HEK293 (cell line): ENCODE results near the gene IGFBP2.

Experiments
- CTCF ChIA-PET: fragments of 350-600 bp; formaldehyde crosslinking; extraction: SDS; loops from one replicate; lab custom pipeline; 2021; ENCODE audit warnings: antibody characterized with exemption; lab: Yijun Ruan, JAX
- POLR2A ChIA-PET: fragments of 300-600 bp; formaldehyde crosslinking; extraction: SDS; loops from one replicate; lab custom pipeline; 2020; ENCODE audit warnings: antibody characterized with exemption, inconsistent platforms; lab: Yijun Ruan, JAX
- H3K27ac ChIP-seq: fragments of 200-500 bp; sonication (Bioruptor generic); 2 replicates; pipeline ENCODE4 v1.5.1; 2014; ENCODE audit warnings: low read depth, low read length, control low read depth, inconsistent platforms; ENCODE audit errors: extremely low read depth
- H3K36me3 ChIP-seq, 2 experiments: fragments of 200-500 bp in 1 of 2; sonication (Bioruptor generic) in 1 of 2; 1 replicate in 1 of 2; 2 replicates in 1 of 2; pipeline ENCODE4 v1.5.1; 2014 to 2017; ENCODE audit warnings: inconsistent platforms in 2 of 2, low read length in 2 of 2; ENCODE audit not compliant: control insufficient read depth in 2 of 2, insufficient read depth in 1 of 2
- H3K4me1 ChIP-seq: fragments of 200-500 bp; sonication (Bioruptor generic); 2 replicates; pipeline ENCODE4 v1.5.1; 2014; ENCODE audit warnings: mild to moderate bottlenecking, low read length, inconsistent platforms; ENCODE audit not compliant: control insufficient read depth, insufficient read depth
- H3K4me3 ChIP-seq: 2 replicates; pipeline ENCODE4 v1.5.1; 2011; ENCODE audit warnings: low read depth, mild to moderate bottlenecking, control low read depth, low read length, moderate library complexity
- H3K9me3 ChIP-seq: fragments of 200-500 bp; sonication (Bioruptor generic); 2 replicates; pipeline ENCODE4 v1.5.1; 2014; ENCODE audit warnings: low read depth, low read length, inconsistent platforms; ENCODE audit not compliant: control insufficient read depth, insufficient read depth
- PRDM1 ChIP-seq: fragments of 450-650 bp; formaldehyde crosslinking; IDR thresholded peaks from 2 replicates; pipeline ENCODE4; 2016; ENCODE audit warnings: missing biosample characterization, missing genetic modification characterization
- SALL2 ChIP-seq: fragments of 450-650 bp; formaldehyde crosslinking; IDR thresholded peaks from 2 replicates; pipeline ENCODE4 v1.5.0; 2017; ENCODE audit warnings: missing biosample characterization, mild to moderate bottlenecking, missing genetic modification characterization, borderline replicate concordance
- ZBTB20 ChIP-seq: fragments of 450-650 bp; formaldehyde crosslinking; IDR thresholded peaks from 2 replicates; pipeline ENCODE4 v1.5.1; 2016; ENCODE audit warnings: missing biosample characterization, missing genetic modification characterization
- ZBTB8A ChIP-seq: fragments of 450-650 bp; formaldehyde crosslinking; IDR thresholded peaks from 2 replicates; pipeline ENCODE4 v1.5.1; 2016; ENCODE audit warnings: missing biosample characterization, missing genetic modification characterization
- ZFP3 ChIP-seq: fragments of 450-650 bp; formaldehyde crosslinking; IDR thresholded peaks from 2 replicates; pipeline ENCODE4 v1.5.1; 2016; ENCODE audit warnings: low read depth, missing biosample characterization, missing genetic modification characterization
- ZFP37 ChIP-seq: fragments of 450-650 bp; formaldehyde crosslinking; IDR thresholded peaks from 2 replicates; pipeline ENCODE4 v1.5.1; 2016; ENCODE audit warnings: missing biosample characterization, missing genetic modification characterization
- ZFP41 ChIP-seq: fragments of 450-650 bp; formaldehyde crosslinking; IDR thresholded peaks from 2 replicates; pipeline ENCODE4 v1.5.1; 2016; ENCODE audit warnings: missing biosample characterization, missing genetic modification characterization, borderline replicate concordance
- ZIC2 ChIP-seq: fragments of 450-650 bp; formaldehyde crosslinking; IDR thresholded peaks from 2 replicates; pipeline ENCODE4 v1.5.1; 2016; ENCODE audit warnings: missing biosample characterization, missing genetic modification characterization
- ZNF16 ChIP-seq: fragments of 450-650 bp; formaldehyde crosslinking; IDR thresholded peaks from 2 replicates; pipeline ENCODE4 v1.5.1; 2016; ENCODE audit warnings: low read depth, missing biosample characterization, missing genetic modification characterization
- ZNF184 ChIP-seq: fragments of 450-650 bp; IDR thresholded peaks from 2 replicates; pipeline ENCODE4 v1.5.1; 2018; ENCODE audit warnings: missing biosample characterization, mild to moderate bottlenecking, missing genetic modification characterization
- ZNF404 ChIP-seq: fragments of 450-650 bp; formaldehyde crosslinking; IDR thresholded peaks from 2 replicates; pipeline ENCODE4 v1.5.1; 2017; ENCODE audit warnings: missing biosample characterization, missing genetic modification characterization
- ZNF510 ChIP-seq: fragments of 450-650 bp; formaldehyde crosslinking; IDR thresholded peaks from 2 replicates; pipeline ENCODE4 v1.5.1; 2018; ENCODE audit warnings: mild to moderate bottlenecking, missing genetic modification characterization, missing biosample characterization; ENCODE audit not compliant: insufficient replicate concordance
- ZNF529 ChIP-seq: fragments of 450-650 bp; formaldehyde crosslinking; IDR thresholded peaks from 2 replicates; pipeline ENCODE4 v1.5.1; 2017; ENCODE audit warnings: missing genetic modification characterization, missing biosample characterization; ENCODE audit not compliant: insufficient replicate concordance
- ZNF664 ChIP-seq: fragments of 450-650 bp; formaldehyde crosslinking; IDR thresholded peaks from 2 replicates; pipeline ENCODE4 v1.5.1; 2016; ENCODE audit warnings: missing biosample characterization, missing genetic modification characterization
- ZNF776 ChIP-seq: fragments of 450-650 bp; formaldehyde crosslinking; IDR thresholded peaks from 2 replicates; pipeline ENCODE4 v1.5.0; 2017; ENCODE audit warnings: missing biosample characterization, missing genetic modification characterization, borderline replicate concordance
- TF ChIP-seq, protein P1 (sequence below): fragments of 450-650 bp; formaldehyde crosslinking; IDR thresholded peaks from 2 replicates; pipeline ENCODE4 v1.5.1; 2016; ENCODE audit warnings: missing biosample characterization, missing genetic modification characterization
- TF ChIP-seq, protein P2 (sequence below): fragments of 450-650 bp; formaldehyde crosslinking; IDR thresholded peaks from 2 replicates; pipeline ENCODE4 v1.5.1; 2016; ENCODE audit warnings: missing biosample characterization, missing genetic modification characterization, low read depth
- TF ChIP-seq, protein P3 (sequence below): fragments of 450-650 bp; formaldehyde crosslinking; IDR thresholded peaks from 2 replicates; pipeline ENCODE4 v1.5.1; 2016; ENCODE audit warnings: missing biosample characterization, missing genetic modification characterization

IGFBP2 gene

DNA sequence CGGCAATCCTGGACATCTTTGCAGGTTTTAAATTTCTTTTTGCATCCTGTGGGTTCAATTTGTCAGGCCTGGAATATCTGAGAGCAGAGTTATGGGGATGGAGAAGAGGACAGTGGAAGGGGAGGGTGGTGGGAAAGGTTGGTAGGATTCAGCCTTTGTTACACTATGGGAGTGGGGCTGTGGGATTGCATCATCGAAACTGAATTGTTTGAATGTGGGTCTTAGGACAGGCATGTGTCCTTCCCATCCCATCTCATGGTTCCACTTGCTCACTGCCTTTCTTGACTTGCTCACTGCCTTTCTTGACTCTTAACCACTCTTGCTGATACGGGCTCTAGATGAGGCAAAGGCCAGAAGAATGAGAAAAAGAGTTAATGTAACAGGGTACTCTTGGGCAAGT lies 12.9 kb downstream of the IGFBP2 start:
- ChIA-PET CTCF (interaction anchor here (0.5 to 2.1 kb wide), 2 partner anchors 128 to 355 kb away, joined by 3 to 14 read pairs; no protein-coding TSS in a partner anchor), POLR2A (no interaction called here)
- no peak for TF ChIP-seq ZNF16
- TF ChIP-seq, protein P1, sequence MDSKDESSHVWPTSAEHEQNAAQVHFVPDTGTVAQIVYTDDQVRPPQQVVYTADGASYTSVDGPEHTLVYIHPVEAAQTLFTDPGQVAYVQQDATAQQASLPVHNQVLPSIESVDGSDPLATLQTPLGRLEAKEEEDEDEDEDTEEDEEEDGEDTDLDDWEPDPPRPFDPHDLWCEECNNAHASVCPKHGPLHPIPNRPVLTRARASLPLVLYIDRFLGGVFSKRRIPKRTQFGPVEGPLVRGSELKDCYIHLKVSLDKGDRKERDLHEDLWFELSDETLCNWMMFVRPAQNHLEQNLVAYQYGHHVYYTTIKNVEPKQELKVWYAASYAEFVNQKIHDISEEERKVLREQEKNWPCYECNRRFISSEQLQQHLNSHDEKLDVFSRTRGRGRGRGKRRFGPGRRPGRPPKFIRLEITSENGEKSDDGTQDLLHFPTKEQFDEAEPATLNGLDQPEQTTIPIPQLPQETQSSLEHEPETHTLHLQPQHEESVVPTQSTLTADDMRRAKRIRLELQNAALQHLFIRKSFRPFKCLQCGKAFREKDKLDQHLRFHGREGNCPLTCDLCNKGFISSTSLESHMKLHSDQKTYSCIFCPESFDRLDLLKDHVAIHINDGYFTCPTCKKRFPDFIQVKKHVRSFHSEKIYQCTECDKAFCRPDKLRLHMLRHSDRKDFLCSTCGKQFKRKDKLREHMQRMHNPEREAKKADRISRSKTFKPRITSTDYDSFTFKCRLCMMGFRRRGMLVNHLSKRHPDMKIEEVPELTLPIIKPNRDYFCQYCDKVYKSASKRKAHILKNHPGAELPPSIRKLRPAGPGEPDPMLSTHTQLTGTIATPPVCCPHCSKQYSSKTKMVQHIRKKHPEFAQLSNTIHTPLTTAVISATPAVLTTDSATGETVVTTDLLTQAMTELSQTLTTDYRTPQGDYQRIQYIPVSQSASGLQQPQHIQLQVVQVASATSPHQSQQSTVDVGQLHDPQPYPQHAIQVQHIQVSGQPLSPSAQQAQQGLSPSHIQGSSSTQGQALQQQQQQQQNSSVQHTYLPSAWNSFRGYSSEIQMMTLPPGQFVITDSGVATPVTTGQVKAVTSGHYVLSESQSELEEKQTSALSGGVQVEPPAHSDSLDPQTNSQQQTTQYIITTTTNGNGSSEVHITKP (tag by site-specific recombination) = no peak
- no peak for TF ChIP-seq ZNF776 (tag by site-specific recombination)
- no peak for TF ChIP-seq ZFP37 (tag by site-specific recombination)
- no peaks in the 10 kb centered on the region for H3K4me1 ChIP-seq
- H3K27ac ChIP-seq = no peak overlapping the region
- H3K9me3 ChIP-seq = no peaks in the 10 kb centered on the region
- no peak overlapping the region for H3K4me3 ChIP-seq
- no peaks in the 10 kb centered on the region for H3K36me3 ChIP-seq

DNA sequence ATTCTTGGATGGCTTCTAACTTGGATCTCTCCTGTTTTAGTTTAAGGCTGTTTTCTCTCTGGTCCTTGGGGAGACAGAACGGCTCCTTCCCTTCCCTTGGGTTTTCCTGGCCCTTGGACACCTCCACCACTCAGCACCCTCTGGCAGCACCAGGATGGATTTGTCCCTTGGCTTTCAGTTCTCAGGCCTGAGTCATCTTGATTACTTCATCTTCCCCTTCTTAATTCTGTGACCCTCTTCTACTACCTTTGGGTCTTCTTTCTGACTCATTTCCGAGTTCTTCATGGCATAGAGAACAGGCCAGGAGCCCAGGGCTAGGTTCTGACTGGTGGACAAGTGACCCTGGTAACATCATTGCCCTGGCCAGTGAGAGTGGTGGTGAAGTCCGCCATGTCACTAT lies 14.9 kb downstream of the IGFBP2 start:
- no peak overlapping the region for H3K4me3 ChIP-seq
- CTCF ChIA-PET = interaction anchor here (2.1 kb wide), 1 partner anchor 130 kb away, joined by 14 read pairs; no protein-coding TSS in a partner anchor
- H3K27ac ChIP-seq = no peak overlapping the region
- no peaks in the 10 kb centered on the region for H3K4me1 ChIP-seq
- TF ChIP-seq, protein P1 (tag by site-specific recombination) = peak; percentile 74; the same call in 1 of the 2 replicates
- no peak for TF ChIP-seq ZNF664 (tag by site-specific recombination)
- H3K36me3 ChIP-seq = no peaks in the 10 kb centered on the region
- no peaks in the 10 kb centered on the region for H3K9me3 ChIP-seq
- POLR2A ChIA-PET = no interaction called here

DNA sequence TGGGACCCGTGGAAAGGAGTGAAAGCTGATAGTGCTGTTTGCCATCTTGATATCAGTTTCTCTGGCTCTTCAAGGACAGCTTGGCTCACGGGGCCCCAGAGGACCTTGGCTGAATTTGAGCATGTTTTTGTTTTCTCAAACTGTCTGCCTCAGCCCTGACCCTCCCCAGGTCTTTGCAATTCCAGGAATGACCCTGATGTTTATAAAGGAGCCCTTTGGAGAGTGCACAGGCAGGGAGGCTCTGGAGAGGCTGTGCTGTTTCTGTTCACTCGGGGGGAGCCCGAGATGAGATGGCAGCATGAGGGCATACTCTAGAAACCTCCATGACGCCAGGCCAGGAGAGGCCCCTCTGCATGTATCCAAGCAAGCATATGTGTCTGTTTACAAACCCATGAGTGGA lies 16.4 kb downstream of the IGFBP2 start:
- CTCF ChIA-PET = interaction anchor here (0.9 to 1.2 kb wide), 2 partner anchors 130 to 131 kb away, joined by 3 to 5 read pairs; no protein-coding TSS in a partner anchor
- H3K36me3 ChIP-seq = no peaks in the 10 kb centered on the region
- H3K4me1 ChIP-seq = no peaks in the 10 kb centered on the region
- no peak overlapping the region for H3K27ac ChIP-seq
- no peak overlapping the region for H3K4me3 ChIP-seq
- POLR2A ChIA-PET = interaction anchor here (1.4 kb wide), 1 partner anchor 12 kb away, joined by 3 read pairs; no protein-coding TSS in a partner anchor
- no peaks in the 10 kb centered on the region for H3K9me3 ChIP-seq
- TF ChIP-seq ZIC2 (tag by site-specific recombination) (no peak), ZBTB20 (tag by site-specific recombination) (no peak), ZNF184 (tag by site-specific recombination) (no peak), ZNF510 (tag by site-specific recombination) (no peak), ZFP41 (no peak), SALL2 (tag by site-specific recombination) (no peak), PRDM1 (tag by site-specific recombination) (no peak), ZFP3 (tag by site-specific recombination) (no peak), ZBTB8A (tag by site-specific recombination) (no peak), ZNF404 (tag by site-specific recombination) (no peak), ZNF529 (tag by site-specific recombination) (no peak)
- TF ChIP-seq, protein P2, sequence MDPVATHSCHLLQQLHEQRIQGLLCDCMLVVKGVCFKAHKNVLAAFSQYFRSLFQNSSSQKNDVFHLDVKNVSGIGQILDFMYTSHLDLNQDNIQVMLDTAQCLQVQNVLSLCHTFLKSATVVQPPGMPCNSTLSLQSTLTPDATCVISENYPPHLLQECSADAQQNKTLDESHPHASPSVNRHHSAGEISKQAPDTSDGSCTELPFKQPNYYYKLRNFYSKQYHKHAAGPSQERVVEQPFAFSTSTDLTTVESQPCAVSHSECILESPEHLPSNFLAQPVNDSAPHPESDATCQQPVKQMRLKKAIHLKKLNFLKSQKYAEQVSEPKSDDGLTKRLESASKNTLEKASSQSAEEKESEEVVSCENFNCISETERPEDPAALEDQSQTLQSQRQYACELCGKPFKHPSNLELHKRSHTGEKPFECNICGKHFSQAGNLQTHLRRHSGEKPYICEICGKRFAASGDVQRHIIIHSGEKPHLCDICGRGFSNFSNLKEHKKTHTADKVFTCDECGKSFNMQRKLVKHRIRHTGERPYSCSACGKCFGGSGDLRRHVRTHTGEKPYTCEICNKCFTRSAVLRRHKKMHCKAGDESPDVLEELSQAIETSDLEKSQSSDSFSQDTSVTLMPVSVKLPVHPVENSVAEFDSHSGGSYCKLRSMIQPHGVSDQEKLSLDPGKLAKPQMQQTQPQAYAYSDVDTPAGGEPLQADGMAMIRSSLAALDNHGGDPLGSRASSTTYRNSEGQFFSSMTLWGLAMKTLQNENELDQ (tag by site-specific recombination) = no peak
- TF ChIP-seq, protein P3, sequence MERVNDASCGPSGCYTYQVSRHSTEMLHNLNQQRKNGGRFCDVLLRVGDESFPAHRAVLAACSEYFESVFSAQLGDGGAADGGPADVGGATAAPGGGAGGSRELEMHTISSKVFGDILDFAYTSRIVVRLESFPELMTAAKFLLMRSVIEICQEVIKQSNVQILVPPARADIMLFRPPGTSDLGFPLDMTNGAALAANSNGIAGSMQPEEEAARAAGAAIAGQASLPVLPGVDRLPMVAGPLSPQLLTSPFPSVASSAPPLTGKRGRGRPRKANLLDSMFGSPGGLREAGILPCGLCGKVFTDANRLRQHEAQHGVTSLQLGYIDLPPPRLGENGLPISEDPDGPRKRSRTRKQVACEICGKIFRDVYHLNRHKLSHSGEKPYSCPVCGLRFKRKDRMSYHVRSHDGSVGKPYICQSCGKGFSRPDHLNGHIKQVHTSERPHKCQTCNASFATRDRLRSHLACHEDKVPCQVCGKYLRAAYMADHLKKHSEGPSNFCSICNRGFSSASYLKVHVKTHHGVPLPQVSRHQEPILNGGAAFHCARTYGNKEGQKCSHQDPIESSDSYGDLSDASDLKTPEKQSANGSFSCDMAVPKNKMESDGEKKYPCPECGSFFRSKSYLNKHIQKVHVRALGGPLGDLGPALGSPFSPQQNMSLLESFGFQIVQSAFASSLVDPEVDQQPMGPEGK = no peak
